Panc1 (cell line): Measurements from ENCODE around the gene OR9Q1.

Experiments used
- CTCF ChIP-seq: fragments of 450-650 bp; IDR thresholded peaks from 2 replicates; pipeline ENCODE4 v1.5.1; 2017; ENCODE audit warnings: mild to moderate bottlenecking
- POLR2AphosphoS5 ChIP-seq: IDR thresholded peaks from 2 replicates; pipeline ENCODE4 v1.6.1; 2012; ENCODE audit warnings: mild to moderate bottlenecking, low read depth, low read length, moderate library complexity
- SIN3A ChIP-seq: IDR thresholded peaks from 2 replicates; pipeline ENCODE4 v1.6.1; 2012; ENCODE audit warnings: low read depth, mild to moderate bottlenecking, low read length, moderate library complexity, borderline replicate concordance; ENCODE audit not compliant: insufficient read depth
- TCF7L2 ChIP-seq: IDR thresholded peaks from 2 replicates; pipeline ENCODE4 v1.6.1; 2011; ENCODE audit warnings: mild to moderate bottlenecking, low read depth, low read length, inconsistent platforms

- TF ChIP-seq POLR2AphosphoS5 (no peak), CTCF (no peak), SIN3A (no peak), TCF7L2 (no peak)
These were observed 141.9 kb downstream of the OR9Q1 start for GRCh38 chr11:58165504-58166106.
